ENCODE measurements around the gene TMEM273.

- TF ChIP-seq TSHZ2 (CRISPR knock-in tag; IDR thresholded peaks at IDR 0.05) = no peak
- no peak for TF ChIP-seq OSR1 (CRISPR knock-in tag; IDR thresholded peaks at IDR 0.05)
- no peak for TF ChIP-seq ESRRG (CRISPR knock-in tag; IDR thresholded peaks at IDR 0.05)
- no peak for TF ChIP-seq ISL1 (CRISPR knock-in tag; IDR thresholded peaks at IDR 0.05)
Observed at GRCh38 chr10:49217645-49218044, 29.5 kb upstream of the TMEM273 start.

All from SK-N-SH treated with all-trans-retinoic acid at 6 μM for 48 hours (cell line).